GM18502 (cell line): ENCODE measurements around the gene SMG6.
A peak's percentile ranks its signal among the peaks of the same experiment; 100 is the strongest.

Experiments
- ATAC-seq: cut with Tn5 transposase; IDR thresholded peaks from one replicate; pipeline ENCODE4 v1.9.1; 2021; ENCODE audit warnings: mild to moderate bottlenecking; ENCODE audit not compliant: unreplicated experiment, poor library complexity

SMG6 gene

DNA sequence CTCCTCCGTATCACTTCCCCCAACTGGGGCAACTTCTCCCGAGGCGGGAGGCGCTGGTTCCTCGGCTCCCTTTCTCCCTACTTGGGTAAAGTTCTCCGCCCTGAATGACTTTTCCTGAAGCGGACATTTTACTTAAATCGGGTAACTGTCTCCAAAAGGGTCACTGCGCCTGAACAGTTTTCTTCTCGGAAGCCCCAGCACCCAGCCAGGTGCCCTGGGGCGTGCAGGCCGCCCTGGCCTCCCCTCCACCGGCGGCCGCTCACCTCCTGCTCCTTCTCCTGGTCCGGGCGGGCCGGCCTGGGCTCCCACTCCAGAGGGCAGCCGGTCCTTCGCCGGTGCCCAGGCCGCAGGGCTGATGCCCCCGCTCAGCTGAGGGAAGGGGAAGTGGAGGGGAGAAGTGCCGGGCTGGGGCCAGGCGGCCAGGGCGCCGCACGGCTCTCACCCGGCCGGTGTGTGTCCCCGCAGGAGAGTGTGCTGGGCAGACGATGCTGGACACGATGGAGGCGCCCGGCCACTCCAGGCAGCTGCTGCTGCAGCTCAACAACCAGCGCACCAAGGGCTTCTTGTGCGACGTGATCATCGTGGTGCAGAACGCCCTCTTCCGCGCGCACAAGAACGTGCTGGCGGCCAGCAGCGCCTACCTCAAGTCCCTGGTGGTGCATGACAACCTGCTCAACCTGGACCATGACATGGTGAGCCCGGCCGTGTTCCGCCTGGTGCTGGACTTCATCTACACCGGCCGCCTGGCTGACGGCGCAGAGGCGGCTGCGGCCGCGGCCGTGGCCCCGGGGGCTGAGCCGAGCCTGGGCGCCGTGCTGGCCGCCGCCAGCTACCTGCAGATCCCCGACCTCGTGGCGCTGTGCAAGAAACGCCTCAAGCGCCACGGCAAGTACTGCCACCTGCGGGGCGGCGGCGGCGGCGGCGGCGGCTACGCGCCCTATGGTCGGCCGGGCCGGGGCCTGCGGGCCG is 247.1 kb downstream of the SMG6 start:
- ATAC-seq = no peak

DNA sequence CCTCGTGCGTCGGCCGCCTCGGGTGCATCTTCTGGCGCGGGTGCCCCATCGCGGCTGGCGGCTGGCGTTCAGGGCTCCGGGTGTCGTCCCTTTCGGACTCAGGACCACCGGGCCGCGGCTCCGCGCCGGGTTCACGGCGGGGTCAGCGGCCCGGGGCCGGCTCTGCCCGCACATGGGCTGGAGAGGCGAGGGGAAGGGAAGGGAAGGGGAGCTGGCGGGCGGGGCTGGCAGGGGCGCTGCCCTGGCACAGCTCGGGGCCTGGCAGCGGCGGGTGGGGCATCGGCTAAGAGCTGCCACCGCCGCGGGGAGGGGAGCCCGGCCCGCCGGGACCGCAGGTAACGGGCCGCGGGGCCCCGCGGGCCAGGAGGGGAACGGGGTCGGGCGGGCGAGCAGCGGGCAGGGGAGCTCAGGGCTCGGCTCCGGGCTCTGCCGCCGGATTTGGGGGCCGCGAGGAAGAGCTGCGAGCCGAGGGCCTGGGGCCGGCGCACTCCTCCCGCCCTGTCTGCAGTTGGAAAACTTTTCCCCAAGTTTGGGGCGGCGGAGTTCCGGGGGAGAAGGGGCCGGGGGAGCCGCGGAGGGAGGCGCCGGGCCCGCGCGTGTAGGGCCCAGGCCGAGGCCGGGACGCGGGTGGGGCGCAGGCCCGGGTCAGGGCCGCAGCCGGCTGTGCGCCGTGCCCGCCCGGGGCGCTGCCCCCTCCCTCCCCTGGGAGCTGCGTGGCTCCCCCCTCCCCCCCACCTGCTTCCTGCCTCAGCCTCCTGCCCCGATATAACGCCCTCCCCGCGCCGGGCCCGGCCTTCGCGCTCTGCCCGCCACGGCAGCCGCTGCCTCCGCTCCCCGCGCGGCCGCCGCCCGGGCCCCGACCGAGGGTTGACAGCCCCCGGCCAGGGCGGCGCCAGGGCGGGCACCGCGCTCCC is 248.0 kb downstream of the SMG6 start:
- no peak for ATAC-seq

DNA sequence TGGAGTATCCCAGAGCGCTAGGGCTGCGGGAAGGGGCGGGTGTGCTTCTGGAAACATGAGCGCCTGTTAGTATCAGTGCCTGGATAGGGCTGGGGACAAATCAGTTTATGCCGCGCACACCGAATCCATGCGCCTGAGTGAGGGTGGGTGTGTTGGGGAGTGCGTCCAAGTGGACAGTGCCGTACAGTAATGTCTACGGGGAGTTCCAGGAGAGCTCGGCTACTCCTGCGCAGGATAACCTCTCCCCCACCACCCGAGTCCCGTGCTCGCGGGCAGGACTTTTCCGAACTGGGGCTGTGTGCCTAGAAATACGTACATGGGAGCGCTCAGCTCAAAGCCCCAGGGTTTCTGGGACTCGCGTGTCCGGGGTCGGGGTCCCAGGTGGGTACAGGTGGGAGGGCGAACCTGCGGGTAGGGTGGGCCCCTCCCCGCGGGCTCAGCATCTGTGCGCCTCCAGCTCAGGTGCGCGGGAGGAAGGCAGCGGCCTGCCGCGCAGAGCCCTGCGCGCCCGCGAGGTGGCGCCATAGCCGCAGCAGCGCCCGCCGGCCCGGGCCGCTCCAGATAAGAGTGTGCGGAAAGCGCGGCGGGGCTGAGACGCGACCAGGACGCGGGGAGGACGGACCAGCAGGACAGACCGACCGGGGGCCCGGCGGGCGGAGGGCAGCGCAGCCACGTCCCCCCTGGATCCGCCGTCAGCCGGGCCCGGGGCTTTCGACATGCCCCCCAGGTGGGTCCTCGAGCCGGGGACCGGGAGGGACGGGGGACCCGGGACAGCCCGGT is 248.9 kb downstream of the SMG6 start, which contains the start of gene HIC1:
Gene HIC1 (plus strand): TSS at position 592 of the 780 bp plus-strand sequence. CDS start 1,588 bp downstream, outside the sequence.
- ATAC-seq = no peak

DNA sequence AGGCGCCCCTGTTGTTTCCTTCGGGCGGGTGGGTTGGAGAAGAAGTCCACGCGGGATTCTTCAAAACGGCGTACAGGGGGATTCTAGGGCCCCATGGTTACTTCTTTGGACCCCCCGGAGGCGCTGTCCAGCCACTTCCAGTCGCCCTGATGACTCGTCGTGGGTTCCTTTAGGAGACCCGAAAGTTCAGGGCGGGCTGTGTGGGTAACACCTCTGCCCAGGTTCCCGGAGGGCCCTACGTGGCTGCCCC is 249.4 kb downstream of the SMG6 start:
- ATAC-seq = no peak

DNA sequence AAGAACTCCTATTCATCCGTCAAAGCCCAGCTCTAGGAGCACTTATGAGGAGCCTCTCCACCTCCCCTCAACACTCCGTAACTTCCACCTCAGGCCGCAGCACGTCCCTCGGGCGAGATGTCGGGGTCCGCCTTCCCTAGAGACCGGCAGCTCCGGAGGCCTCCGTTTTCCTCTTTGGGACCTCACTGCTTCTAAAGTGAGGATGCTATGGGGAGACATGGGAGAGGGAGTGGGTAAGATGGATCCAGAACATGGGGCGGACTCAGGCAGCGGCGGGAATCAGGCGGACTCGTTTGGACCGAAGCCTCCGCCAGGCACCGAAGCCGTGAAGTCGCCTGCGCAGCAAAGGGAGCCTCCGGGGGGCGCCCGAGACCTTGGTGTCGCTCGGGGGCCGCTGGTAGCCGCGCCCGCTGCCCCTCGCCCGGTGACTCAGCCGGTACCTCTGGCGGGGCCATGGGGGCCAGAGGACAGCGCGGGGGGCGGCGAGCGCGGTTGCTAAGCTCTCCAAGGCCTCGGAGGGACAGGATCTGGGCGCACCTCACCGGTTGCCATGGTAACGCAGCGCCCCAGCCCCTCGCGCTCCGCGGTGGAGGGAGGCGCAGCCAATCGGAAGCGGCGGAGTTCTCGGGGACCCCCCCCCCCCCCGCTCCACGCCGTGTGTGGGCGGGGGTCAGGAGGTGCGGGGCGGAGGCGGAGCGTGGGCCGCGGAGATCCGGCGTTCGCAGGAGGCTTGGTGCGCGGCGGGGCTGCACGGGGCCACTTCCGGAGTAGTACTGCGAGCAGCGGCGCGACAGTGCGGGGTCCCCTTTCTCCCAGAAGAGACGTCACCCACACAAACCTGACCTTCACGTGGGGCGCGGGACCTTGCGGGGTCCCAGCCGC is 250.0 kb downstream of the SMG6 start:
- ATAC-seq = no peak

DNA sequence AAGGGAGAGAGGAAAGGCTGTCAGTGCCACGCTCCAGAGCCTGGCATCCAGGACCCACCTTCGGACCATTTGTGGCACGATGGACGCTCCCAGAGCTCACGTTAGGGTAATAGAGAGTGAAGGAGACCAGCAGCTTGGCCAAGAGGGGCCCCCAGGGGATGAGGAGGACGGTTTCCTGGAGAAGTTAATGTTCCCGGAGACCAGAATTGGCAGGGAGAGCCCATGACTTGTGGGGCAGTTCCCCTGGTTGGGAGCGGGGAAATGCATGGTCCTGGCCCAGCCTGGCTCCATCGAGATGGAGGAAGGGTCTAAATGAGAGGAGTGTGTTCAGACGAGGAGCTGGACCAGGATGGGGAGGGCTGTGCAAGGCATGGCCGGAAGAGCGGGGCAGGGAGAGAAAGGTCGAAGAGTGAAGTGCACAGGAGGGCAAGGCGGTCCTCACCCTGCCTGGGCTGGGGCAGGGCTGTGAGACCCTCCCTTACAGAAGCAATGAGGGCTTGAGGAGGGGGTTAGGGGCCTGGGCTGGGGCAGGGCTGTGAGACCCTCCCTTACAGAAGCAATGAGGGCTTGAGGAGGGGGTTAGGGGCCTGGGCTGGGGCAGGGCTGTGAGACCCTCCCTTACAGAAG is 251.5 kb downstream of the SMG6 start:
- no peak for ATAC-seq

DNA sequence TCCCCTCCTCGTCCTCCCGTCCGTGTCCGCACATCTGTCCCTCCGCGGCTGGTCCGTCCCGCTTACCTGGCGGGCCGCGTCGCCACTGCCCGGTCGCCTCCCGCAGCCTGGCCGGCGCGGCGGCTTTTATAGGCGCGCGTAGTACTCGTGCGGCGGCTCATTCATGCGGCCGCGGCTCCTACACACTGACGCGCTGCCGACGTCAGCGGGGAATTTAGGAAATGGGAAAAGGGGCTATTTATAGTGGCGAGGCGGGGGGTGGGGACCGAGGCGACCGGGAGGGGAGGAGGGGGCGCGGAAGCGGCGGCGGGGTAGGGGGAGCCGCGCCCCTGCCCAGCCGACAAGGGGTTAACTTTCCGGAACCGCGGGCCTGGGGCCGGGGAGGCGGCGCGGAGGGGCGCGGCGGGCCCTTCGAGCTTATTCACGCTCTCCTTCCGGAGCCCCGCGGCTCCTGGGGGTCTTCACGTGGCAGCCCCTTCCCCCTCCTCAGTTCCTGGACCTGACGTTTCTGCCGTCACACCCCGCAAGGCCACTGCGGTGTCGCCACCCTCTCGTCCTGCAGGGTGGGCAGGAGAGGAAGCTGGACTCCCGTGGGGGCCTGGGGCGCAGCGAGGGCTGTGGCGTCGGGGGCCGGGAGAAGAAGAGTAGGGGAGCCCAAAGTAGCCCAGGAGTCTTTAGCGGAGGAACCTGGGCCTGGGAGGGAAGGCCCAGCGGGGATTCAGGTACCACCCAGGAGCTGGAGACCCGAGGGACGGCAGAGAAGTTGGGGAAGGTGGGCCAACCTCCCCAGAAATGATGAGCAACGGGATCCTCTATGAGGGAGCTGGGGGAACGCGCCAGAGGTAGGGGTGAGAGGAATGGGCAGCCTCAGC is 252.3 kb downstream of the SMG6 start:
- ATAC-seq = no peak

DNA sequence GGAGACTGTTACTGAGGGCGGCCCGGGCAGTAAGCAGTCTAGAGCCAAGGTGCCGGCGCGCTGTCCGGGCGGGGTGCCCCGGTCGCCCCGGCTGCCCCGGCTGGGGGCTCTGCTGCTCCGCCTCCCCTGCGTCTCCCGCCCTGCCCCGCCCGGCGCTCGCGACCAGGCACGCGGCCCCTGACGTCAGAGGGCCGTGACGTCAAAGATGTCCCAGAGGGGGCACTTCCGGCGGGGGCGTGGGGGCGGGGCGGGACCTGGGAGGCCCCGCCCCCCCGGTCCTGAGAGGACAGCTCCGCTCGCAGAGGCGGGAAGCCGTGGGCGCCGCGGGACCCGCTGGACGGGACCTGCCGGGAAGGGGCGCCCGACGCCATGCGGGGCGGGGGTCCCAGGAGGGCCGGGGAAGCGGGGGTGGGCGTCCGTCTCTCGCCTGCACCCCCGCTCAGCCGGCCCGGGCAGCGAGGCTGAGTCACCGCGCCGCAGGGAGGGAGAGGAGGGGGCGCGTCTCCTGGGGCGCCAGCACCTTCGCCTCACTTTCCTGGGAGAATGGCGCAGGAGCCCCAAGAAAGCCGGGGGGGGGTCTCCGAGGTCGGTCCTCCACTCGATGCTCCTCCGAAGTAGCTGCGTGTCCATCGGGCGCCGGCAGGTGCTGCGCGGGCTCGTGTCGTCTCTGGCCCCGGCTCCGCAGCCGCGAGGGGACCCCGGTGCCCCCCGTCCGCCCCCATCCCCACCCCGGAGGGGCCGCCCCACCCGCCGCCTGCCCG is 253.1 kb downstream of the SMG6 start:
- no peak for ATAC-seq

DNA sequence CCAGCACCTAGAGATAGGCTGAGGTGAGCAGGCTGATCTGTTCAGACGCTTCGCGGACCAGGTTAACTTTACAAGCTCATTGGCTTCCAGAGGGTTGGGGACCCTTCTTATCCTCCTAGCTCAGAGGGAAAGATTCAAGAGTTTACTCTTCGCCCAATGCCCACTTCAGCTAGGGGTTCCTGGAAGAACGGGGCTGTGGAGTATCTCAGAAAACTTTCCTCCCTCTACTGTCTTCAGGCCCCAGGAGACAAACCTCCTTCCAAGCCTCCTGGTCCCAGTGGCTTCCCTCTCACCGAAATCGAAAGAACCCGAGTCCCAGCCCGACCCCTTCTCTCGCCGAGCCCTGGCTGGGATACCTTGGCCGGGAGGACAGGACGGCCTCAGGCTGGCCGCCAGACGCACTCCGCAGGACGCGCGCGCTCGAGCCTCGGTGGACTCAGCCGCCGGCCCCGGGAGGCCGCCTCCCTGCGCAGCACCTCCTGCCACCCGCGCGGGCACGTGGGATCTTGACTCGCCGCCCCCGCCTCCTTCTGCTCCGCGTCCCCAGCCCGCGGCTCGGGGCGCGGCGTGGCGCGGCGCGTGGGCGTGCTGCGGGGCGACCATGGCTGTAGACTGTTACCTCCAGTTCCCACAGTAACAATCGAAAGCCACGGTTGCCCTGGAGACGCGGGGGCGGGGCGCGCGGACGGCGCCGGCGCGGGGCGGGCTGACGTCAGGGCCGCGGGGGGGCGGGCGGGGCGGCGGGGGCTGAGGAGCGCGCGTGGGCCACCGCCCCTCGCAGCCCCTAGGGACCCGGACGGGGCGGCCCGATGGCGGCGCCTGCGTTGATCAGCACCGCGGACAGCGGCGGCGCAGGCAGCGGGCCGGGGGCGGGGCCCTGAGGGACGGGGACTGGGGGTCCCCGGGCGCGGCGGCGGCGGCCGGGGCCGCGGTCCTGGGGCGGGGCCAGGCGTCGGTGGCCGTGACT is 254.0 kb downstream of the SMG6 start:
- ATAC-seq = peak; percentile 45

DNA sequence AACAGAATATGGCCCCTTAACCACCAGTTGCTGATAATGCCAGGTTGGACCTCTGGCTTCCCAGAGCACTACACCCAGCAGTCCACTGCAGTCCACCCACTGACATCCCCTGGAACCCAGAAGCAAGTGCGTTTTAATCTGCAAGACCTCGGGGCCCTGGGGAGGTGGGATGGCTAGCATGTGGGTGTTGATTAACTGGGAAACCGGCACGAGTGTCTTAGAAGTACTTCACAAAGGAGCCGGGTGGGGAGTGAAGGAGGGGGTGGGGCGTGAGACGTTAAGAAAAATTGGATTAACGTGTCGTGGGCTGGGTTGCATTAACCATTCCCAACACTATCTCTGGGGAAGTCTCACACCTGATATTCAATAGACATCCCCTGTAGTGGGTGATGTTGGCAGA is 254.8 kb downstream of the SMG6 start:
- no peak for ATAC-seq

DNA sequence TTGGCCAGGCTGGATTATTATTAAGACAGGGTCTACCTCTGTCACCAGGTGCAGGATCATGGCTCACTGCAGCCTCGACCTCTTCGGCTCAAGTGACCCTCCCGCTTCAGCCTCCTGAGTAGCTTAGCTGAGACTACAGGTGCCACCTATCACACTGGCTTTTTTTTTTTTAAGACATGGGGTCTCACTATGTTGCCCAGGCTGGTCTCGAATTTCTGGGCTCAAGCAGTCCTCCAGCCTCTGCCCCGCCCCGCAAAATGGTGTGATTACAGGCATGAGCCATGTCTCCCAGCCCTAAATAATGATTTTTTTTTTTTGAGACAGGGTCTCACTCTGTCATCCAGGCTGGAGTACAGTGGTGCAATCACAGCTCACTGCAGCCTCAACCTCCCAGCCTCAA is 256.0 kb downstream of the SMG6 start:
- ATAC-seq = no peak

DNA sequence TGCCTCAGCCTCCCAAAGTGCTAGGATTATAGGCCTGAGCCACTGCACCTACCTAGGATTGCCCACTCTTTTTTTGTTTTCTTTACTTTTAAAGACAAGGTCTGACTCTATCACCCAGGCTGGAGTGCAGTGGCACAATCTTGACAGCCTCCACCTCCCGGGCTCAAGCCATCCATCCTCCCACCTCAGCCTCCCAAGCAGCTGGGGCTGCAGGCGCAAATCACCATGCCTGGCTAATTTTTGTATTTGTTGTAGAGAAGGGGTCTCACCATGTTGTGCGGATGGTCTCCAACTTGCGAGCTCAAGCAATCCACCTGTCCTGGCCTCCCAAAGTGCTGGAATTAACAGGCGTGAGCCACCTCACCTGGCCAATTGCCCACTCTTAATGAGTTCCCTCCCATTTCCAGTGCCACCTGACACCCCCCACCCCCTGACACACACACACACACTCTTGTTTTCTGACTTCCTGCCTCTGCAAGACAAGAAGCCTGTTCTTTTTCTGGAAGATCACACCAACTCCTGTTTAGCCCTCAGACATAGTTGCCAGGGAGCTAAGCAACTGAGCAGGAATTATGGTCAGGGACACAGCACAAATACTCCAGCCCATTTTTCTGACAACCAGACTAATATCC is 259.2 kb downstream of the SMG6 start:
- no peak for ATAC-seq

DNA sequence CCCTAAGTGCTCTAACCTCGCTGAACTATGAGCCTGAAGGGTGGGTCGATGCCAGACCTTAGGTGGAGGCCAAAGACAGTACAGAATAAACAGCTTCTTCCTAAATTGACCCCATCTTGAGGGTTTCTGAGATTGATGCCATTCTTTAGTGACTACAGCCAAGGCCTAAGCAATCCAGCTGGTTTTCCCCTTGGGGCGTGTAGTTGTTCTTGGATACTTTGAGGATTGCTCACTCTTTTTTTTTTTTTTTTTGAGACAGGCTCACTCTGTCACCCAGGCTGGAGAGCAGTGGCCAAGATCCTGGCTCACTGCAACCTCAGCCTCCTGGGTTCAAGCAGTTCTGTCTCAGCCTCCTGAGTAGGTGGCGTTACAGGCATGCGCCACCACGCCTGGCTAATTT is 259.8 kb downstream of the SMG6 start:
- no peak for ATAC-seq

DNA sequence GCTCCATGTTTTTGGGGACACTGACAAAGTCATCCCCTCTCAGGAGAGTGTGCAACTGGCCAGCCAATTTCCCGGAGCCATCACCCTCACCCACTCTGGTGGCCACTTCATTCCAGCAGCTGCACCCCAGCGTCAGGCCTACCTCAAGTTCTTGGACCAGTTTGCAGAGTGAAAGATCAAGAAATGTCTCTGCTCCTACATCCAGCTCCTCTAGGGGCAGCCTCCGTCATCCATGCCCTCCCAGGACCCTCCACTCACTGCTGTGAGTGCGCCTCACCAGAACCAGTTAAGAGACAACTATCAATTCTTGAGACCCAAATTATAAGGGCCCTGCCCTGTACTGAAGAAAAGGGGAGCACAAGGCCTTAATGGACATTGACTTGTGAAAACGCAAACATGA is 260.7 kb downstream of the SMG6 start:
- no peak for ATAC-seq

DNA sequence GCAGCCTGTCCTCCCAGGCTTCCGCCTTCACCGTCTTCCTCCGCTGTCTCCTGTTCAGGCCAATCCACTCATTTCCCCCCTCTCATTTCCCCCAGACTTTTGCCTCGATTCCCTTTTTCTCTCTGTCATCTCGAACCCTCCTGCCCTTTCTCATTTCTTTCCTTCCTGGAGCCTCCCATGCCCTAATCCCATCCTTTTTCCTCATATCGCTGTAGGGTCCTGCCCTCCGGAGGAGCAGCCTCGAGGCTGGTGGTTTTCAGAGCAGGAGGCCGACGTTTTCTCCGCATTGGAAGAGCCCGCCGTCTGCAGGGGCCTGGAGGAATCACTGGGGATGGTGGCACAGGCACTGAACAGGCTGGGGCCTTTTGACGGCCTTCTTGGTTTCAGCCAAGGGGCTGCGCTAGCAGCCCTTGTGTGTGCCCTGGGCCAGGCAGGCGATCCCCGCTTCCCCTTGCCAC is 261.2 kb downstream of the SMG6 start:
- ATAC-seq = no peak
